Fibroblast of mammary gland (primary cell): ENCODE results near the gene RANBP1.
"Not testable (repeated sequence)": the region's sequence is repeated elsewhere in the genome, so short reads cannot be mapped to it uniquely, and the experiment has no call there.

Experiments used
- DNase-seq: peaks from one replicate; pipeline ENCODE4 v3.0.0-alpha.2; 2010; ENCODE audit warnings: low read depth
- H3K4me3 ChIP-seq: 2 replicates; pipeline ENCODE4 v1.5.1; 2011; ENCODE audit warnings: low read depth, mild to moderate bottlenecking, low read length, moderate library complexity; ENCODE audit not compliant: control insufficient read depth
- CTCF ChIP-seq: conservative IDR thresholded peaks from 2 replicates; pipeline ENCODE4 v1.5.1; 2011; ENCODE audit warnings: low read depth, low read length, inconsistent platforms; ENCODE audit not compliant: control insufficient read depth, insufficient read depth

Gene RANBP1

GRCh38 chr22:20115691-20116375, at the start of gene RANBP1:
RANBP1 (plus strand) TSS chr22:20116104; CDS start chr22:20116185, 81 bp downstream.
- DNase-seq = no peak
- TF ChIP-seq CTCF = no peak
- peak within 1 kb of the TSS; percentile 88 for H3K4me3 ChIP-seq

- H3K4me3 ChIP-seq = no peak overlapping the region
- DNase-seq = no peak
- no peak for TF ChIP-seq CTCF
Observed at GRCh38 chr22:20066617-20067383, 49.1 kb upstream of the RANBP1 start.

- not testable (repeated sequence) for DNase-seq, H3K4me3 ChIP-seq
Observed at GRCh38 chr22:20067384-20067682, 48.6 kb upstream of the RANBP1 start.

- no peak overlapping the region for H3K4me3 ChIP-seq
- no peak for DNase-seq
- TF ChIP-seq CTCF = no peak
Observed at GRCh38 chr22:20068640-20069039, 47.3 kb upstream of the RANBP1 start.

- no peak for DNase-seq
- H3K4me3 ChIP-seq = no peak overlapping the region
- TF ChIP-seq CTCF = no peak
Observed at GRCh38 chr22:20069331-20070042, 46.4 kb upstream of the RANBP1 start.

- TF ChIP-seq CTCF = no peak
- DNase-seq = no peak
- no peak overlapping the region for H3K4me3 ChIP-seq
Observed at GRCh38 chr22:20071524-20071972, 44.4 kb upstream of the RANBP1 start.

- TF ChIP-seq CTCF = no peak
- no peak overlapping the region for H3K4me3 ChIP-seq
- DNase-seq = no peak
Observed at GRCh38 chr22:20076627-20077172, 39.2 kb upstream of the RANBP1 start.
